Posterior cingulate gyrus (tissue), 11 donors: Measurements from ENCODE around the gene EAPP.
A peak's percentile ranks its signal among the peaks of the same experiment; 100 is the strongest.
"Not testable (repeated sequence)": the region's sequence is repeated elsewhere in the genome, so short reads cannot be mapped to it uniquely, and the experiment has no call there.

Experiments used
- DNase-seq, 10 donors: peaks; one replicate each; pipeline versions ENCODE4 v3.0.0 to v3.0.0-alpha.2; 2020 to 2021; ENCODE audit warnings: mixed read lengths in 3 of 10
- intact Hi-C: fragments of 100-400 bp; cut with DNase I; formaldehyde crosslinking; loops from one replicate; pipeline ENCODE4 v1.15.1; 2023

Gene EAPP

GRCh38 chr14:34539407-34540180 is at the start of gene EAPP:
EAPP (minus strand) TSS chr14:34539701; CDS start chr14:34539628, 73 bp downstream.
- DNase-seq = peak; percentile 97 to 100 (median 99)
- intact Hi-C loops = loop anchor here (5.0 kb wide), 1 partner anchor 77 kb away; the partner anchor contains the start of gene SPTSSA

DNA sequence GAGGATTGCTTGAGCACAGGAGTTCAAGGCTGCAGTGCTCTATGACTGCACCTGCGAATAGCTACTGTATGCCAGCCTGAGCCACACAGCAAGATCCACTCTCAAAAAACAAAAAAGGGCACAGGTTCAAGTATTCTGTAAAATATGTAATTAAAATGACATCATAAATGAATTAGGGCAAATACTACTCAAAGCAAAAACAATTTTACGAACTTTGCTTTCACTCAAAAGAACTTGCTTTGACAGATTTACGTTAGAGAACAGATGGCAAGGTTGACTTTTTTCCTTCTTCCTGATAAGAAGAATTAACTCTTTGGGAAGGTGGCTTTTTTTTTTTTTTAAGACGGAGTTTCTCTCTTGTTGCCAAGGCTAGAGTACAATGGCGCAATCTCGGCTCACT is 44.0 kb upstream of the EAPP start:
- DNase-seq = peak in 1 of 10 donors; percentile 3
- intact Hi-C loops = no loop called here

DNA sequence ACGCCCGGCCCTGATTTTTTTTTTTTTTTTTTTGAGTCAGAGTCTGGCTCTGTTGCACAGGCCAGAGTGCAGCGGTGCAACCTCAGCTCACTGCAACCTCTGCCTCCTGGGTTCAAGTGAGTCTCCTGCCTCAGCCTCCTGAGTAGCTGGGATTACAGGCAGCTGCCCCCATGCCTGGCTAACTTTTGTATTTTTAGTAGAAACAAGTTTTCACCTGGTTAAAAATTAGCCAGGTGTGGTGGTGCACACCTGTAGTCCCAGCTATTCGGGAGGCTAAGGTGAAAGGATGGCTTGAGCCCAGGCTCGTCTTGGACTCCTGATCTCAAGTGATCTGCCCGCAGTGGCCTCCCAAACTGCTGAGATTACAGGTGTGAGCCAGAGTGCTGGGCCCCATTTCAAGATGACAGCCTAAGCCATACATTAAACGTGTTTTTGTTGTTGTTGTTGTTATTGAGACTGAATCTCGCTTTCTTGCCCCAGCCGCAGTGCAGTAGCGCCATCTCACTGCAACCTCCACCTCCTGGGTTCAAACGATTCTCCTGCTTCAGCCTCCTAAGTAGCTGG is 42.7 kb upstream of the EAPP start:
- peak in 1 of 10 donors; percentile 62 for DNase-seq
- intact Hi-C loops = no loop called here

- peak in 2 of 10 donors; percentile 6 to 11 for DNase-seq
- intact Hi-C loops = no loop called here
These were observed 40.9 kb upstream of the EAPP start for GRCh38 chr14:34580381-34580780.

DNA sequence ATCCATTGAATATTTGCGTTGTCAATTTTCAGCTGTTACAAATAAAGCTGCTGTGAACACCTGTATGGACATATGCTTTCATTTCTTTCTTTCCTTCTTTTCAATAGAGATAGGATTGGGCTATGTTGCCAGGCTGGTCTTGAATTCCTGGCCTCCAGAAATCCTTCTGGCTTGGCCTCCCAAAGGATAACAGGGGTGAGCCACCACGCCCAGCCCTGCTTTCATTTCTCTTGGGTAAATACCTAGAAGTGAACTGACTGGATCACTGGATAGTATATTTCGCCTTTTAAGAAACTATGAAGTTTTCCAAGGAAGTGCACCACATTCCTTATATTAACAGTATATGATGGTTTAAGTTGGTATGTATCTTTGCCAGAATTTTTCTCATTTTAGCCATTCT is 32.3 kb upstream of the EAPP start:
- intact Hi-C loops = no loop called here

DNA sequence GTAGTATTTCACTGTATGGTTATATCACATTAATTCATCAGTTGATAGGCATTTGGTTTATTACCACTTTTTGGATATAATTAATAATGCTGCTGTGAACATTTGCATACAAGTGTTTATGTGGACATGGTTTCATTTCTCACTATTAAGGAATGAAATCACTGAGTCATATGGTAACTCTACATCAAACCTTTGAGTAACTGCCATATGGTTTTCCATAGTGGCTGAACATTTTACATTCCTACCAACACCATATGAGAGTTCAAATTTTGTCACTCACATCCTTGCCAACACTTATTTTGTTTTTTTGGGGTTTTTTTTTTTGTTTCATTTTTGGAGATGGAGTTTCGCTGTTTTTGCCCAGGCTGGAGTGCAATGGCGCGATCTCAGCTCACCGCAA is 30.2 kb upstream of the EAPP start:
- intact Hi-C loops = no loop called here

More for the DNA sequence above, 32.3 kb upstream of the EAPP start:
- peak in 1 of 10 donors; percentile 4 for DNase-seq

DNA sequence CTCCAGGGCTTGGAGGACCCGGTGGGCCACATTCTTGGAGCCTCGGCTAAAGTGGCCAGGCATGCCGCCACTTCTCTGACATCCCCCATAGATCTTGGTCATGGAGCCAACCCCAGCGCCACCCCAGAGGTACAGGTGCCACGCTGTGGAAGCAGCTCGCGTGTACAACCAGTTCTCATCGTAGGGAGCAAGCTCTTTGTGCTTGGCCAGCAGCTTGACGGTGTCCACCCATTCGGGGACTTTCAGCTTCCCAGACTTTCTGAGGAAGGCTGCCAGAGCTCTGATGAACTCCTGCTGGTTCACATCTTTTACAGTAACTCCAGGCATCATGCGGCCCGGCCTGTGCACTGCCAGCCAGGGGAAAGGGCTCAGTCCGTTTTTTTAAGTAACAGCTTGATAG is 29.3 kb upstream of the EAPP start:
- peak in 3 of 10 donors; percentile 49 to 62 (median 60) for DNase-seq
- intact Hi-C loops = no loop called here

More for the DNA sequence above, 30.2 kb upstream of the EAPP start:
- no peak for DNase-seq

- intact Hi-C loops = no loop called here
- peak in 3 of 10 donors; percentile 38 to 58 (median 48) for DNase-seq
These were observed 23.3 kb upstream of the EAPP start for GRCh38 chr14:34562776-34563150.

DNA sequence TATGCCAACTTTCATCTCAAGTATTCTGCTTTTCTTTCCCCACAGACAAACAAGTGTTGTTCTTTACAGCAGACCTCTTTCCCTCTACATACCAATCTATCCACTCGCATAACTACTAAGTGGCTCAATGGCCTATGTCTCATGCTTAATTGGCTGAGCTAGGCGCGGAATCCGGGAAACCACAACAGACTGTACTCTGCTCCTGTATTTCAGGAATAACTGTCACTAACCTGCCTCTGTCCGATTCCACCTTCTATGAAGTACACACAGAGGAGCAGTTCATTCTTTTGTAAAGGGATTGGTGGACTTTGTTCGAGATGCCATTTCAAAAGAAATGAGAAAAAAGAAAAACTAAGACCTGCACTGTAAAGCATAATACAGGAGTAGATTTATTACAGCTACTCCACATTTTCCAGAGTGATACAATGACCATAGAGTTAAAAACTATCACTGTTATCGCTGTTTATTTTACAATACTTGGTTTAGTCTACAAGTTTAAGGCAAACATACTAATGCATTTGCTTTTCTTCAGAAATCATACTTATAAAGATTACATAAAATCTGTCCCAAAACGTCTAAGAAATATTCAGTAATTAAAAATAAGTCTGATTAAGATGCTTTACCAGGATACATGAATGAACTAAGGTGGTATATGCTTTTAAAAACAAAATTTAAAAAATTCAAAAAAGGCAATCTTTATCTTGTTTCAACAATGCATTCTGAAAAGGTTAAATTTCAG is 22.7 kb upstream of the EAPP start:
- DNase-seq, intact Hi-C loops: not testable (repeated sequence)

- intact Hi-C loops, DNase-seq: not testable (repeated sequence)
These were observed 17.0 kb upstream of the EAPP start for GRCh38 chr14:34556498-34556829.

- DNase-seq, intact Hi-C loops: not testable (repeated sequence)
These were observed 16.3 kb upstream of the EAPP start for GRCh38 chr14:34555583-34556497.

- peak in 2 of 10 donors; percentile 2 to 14 for DNase-seq
- intact Hi-C loops = no loop called here
These were observed 15.2 kb upstream of the EAPP start for GRCh38 chr14:34554540-34555250.

- DNase-seq = peak in 2 of 10 donors; percentile 45 to 54
- intact Hi-C loops = not testable (repeated sequence)
These were observed 9.9 kb upstream of the EAPP start for GRCh38 chr14:34549276-34549966.

DNA sequence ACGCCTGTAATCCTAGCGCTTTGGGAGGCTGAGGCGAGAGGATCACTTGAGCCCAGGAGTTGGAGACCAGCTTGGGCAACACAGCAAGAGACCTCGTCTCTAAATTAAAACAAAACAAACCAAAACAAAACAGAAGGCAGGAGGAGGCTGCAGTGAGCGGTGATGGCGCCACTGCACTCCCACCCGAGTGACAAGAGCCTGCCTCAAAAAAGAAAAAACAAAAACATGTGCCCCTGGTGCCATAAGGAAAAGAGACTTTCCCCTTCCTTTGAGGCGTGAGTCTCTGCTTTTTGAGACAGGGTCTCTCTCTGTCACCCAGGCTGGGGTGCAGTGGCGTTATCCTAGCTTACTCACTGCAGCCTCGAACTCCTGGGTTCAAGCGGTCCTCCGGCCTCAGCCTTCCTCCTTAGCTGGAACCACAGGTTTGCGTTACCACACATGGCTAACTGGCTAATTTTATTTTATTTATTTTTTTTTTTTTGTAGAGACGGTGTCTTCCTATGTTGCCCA is 9.0 kb upstream of the EAPP start:
- intact Hi-C loops = no loop called here
- peak in 2 of 10 donors; percentile 35 to 55 for DNase-seq

DNA sequence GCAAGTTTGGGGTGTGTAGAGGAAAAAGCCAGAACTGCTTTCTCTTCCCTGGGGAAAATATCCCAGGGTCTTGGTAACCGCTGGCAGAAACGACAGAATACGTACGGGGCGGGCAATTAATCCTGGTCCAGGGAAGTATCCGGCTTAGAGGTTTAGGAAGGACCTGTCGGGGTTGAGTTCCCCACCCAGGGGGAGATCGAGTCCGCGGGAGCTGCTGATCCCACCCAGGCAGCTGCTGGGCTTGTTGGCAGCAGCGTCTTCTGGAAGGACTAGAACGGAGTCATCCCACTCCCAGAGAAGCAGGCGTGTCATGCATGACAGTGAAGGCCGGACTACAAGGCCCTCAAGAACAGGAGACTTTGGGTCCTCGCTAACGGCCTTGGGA is 7.6 kb upstream of the EAPP start:
- intact Hi-C loops = not testable (repeated sequence)

GRCh38 chr14:34546272-34547135 is 7.0 kb upstream of the EAPP start:
- DNase-seq = not testable (repeated sequence)

More for the DNA sequence above, 7.6 kb upstream of the EAPP start:
- not testable (repeated sequence) for DNase-seq

GRCh38 chr14:34540181-34541059 is 919 bp upstream of the EAPP start:
- intact Hi-C loops = not testable (repeated sequence)
- peak in 1 of 10 donors; percentile 10 for DNase-seq

More at GRCh38 chr14:34546272-34547135, 7.0 kb upstream of the EAPP start:
- intact Hi-C loops = not testable (repeated sequence)
